ENCODE measurements around the gene VTI1A. TPM values are rescaled to one million over a fixed set of nuclear protein-coding genes. Genes with fewer than 3 reads are reported as not detected.
A peak's percentile ranks its signal among the peaks of the same experiment; 100 is the strongest.

VTI1A gene
- total RNA-seq, 3 donors from 2014 or later: 36.2 to 55.9 (median 44.4) TPM

- intact Hi-C loops (cut with DNase I, micrococcal nuclease): no loop called here
- no peaks in the 10 kb centered on the region for H3K36me3 ChIP-seq (ENCODE audit: low read depth)
- DNase-seq: no peak
Observed at GRCh38 chr10:112799726-112800510, 352.9 kb downstream of the VTI1A start.

GRCh38 chr10:112801004-112801403, 354.0 kb downstream of the VTI1A start:
- ATAC-seq: no peak
- no peak for TF ChIP-seq CTCF (IDR thresholded peaks at IDR 0.05)
- H3K4me3 ChIP-seq: no peak overlapping the region
- H3K36me3 ChIP-seq (ENCODE audit: low read depth): no peaks in the 10 kb centered on the region
- no peaks in the 10 kb centered on the region for H3K9me3 ChIP-seq
- DNase-seq: no peak
- intact Hi-C loops (cut with DNase I, micrococcal nuclease): no loop called here
- H3K4me1 ChIP-seq (ENCODE audit: low read depth): peaks cover 9% of the 10 kb centered on the region

More at GRCh38 chr10:112799726-112800510, 352.9 kb downstream of the VTI1A start:
- no peak overlapping the region for H3K4me3 ChIP-seq
- ATAC-seq: no peak
- no peak for TF ChIP-seq CTCF (IDR thresholded peaks at IDR 0.05)
- peaks cover 5% of the 10 kb centered on the region for H3K4me1 ChIP-seq (ENCODE audit: low read depth)
- H3K9me3 ChIP-seq: no peaks in the 10 kb centered on the region

- intact Hi-C loops (cut with DNase I, micrococcal nuclease): no loop called here
- TF ChIP-seq CTCF (IDR thresholded peaks at IDR 0.05): no peak
- H3K36me3 ChIP-seq (ENCODE audit: low read depth): no peaks in the 10 kb centered on the region
- DNase-seq: peak in 1 of 3 donors; percentile 32
- no peaks in the 10 kb centered on the region for H3K9me3 ChIP-seq
- H3K4me3 ChIP-seq: no peak overlapping the region
- peaks cover 9% of the 10 kb centered on the region for H3K4me1 ChIP-seq (ENCODE audit: low read depth)
- peak; percentile 70 for ATAC-seq
Observed at GRCh38 chr10:112801748-112802147, 354.7 kb downstream of the VTI1A start.

DNA sequence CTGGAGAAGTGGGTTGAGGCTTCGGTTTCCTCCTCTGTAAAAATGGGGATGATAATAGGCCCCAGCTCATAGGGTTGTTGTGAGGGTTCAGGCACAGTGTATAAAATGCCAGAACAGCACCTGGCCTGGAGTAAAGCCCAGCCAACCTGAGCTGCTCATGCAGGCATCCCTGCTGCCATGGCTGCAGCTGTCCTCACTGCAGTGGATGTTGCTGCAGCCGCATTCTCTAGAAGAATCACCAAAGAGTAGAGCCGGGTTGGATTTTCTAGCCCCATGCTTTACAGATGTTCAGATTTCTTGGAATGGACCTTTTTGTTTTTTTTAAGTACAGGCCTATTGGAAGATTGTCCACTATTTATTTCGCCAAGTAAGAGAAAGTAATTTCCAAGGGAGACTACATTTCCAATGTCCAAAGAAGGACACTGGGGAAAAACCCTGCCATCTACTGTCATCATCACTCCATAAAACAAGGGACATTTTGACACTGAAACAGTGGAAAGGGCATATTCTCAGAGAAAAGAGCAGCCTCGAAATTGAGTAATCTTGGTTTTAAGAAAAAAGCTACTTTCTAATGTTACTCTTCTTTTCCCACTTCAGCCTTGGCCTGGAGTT, 355.5 kb downstream of the VTI1A start:
- Histone ChIP-seq H3K4me1 (ENCODE audit: low read depth) (peaks cover 9% of the 10 kb centered on the region), H3K9me3 (no peaks in the 10 kb centered on the region), H3K36me3 (ENCODE audit: low read depth) (no peaks in the 10 kb centered on the region), H3K4me3 (no peak overlapping the region)
- ATAC-seq (no peak), DNase-seq (no peak)
- no peak for TF ChIP-seq CTCF (IDR thresholded peaks at IDR 0.05)
- intact Hi-C loops (cut with DNase I, micrococcal nuclease): no loop called here

- peak in 2 of 3 donors; percentile 51 to 56 for DNase-seq
- intact Hi-C loops (cut with DNase I, micrococcal nuclease): no loop called here
- Histone ChIP-seq H3K9me3 (no peaks in the 10 kb centered on the region), H3K4me1 (ENCODE audit: low read depth) (peaks cover 9% of the 10 kb centered on the region), H3K36me3 (ENCODE audit: low read depth) (no peaks in the 10 kb centered on the region), H3K4me3 (no peak overlapping the region)
- ATAC-seq: peak; percentile 74
- TF ChIP-seq CTCF (IDR thresholded peaks at IDR 0.05): no peak
Observed at GRCh38 chr10:112803961-112804401, 357.0 kb downstream of the VTI1A start.
